GM18508 (cell line): ENCODE results near the gene SLC22A31.
"Not testable (repeated sequence)": the region's sequence is repeated elsewhere in the genome, so short reads cannot be mapped to it uniquely, and the experiment has no call there.

ENCODE experiments used
- ATAC-seq: cut with Tn5 transposase; IDR thresholded peaks from one replicate; pipeline ENCODE4 v1.9.1; 2021; ENCODE audit warnings: moderate number of reproducible peaks; ENCODE audit not compliant: insufficient read depth, unreplicated experiment

SLC22A31 gene

GRCh38 chr16:89168381-89169189 is 31.8 kb downstream of the SLC22A31 start:
- no peak for ATAC-seq

GRCh38 chr16:89167425-89167941 is 32.9 kb downstream of the SLC22A31 start:
- no peak for ATAC-seq

GRCh38 chr16:89166696-89167424 is 33.5 kb downstream of the SLC22A31 start:
- no peak for ATAC-seq

GRCh38 chr16:89165681-89165979 is 34.7 kb downstream of the SLC22A31 start:
- not testable (repeated sequence) for ATAC-seq

- ATAC-seq: no peak
These were observed 35.3 kb downstream of the SLC22A31 start for GRCh38 chr16:89164847-89165680.

GRCh38 chr16:89164436-89164835 is 35.9 kb downstream of the SLC22A31 start:
- ATAC-seq: no peak

- ATAC-seq: no peak
These were observed 37.0 kb downstream of the SLC22A31 start for GRCh38 chr16:89163297-89163696.

GRCh38 chr16:89161763-89162713 is 38.3 kb downstream of the SLC22A31 start:
- no peak for ATAC-seq

- ATAC-seq: no peak
These were observed 39.2 kb downstream of the SLC22A31 start for GRCh38 chr16:89160977-89161701.

GRCh38 chr16:89159850-89160354 is 40.4 kb downstream of the SLC22A31 start:
- ATAC-seq: no peak

GRCh38 chr16:89159066-89159849 is 41.1 kb downstream of the SLC22A31 start:
- no peak for ATAC-seq

- no peak for ATAC-seq
These were observed 42.6 kb downstream of the SLC22A31 start for GRCh38 chr16:89157778-89158177.

GRCh38 chr16:89156740-89157645 is 43.3 kb downstream of the SLC22A31 start:
- no peak for ATAC-seq

- ATAC-seq: no peak
These were observed 44.2 kb downstream of the SLC22A31 start for GRCh38 chr16:89155851-89156739.

GRCh38 chr16:89155184-89155679 is 45.1 kb downstream of the SLC22A31 start:
- no peak for ATAC-seq
